Stimulated activated CD8-positive, alpha-beta memory T cell treated with anti-CD3 and anti-CD28 coated beads, Interleukin-2, amount 100 ng/mL, for 1 hour (primary cell): ENCODE data around the gene CYP4A11.
"Not testable (repeated sequence)": the region's sequence is repeated elsewhere in the genome, so short reads cannot be mapped to it uniquely, and the experiment has no call there.

Experiments
- DNase-seq, 2 donors: peaks; one replicate each; pipeline ENCODE4 v3.0.0-alpha.2; 2020; ENCODE audit warnings: low read depth in 2 of 2

CYP4A11 gene, protein sequence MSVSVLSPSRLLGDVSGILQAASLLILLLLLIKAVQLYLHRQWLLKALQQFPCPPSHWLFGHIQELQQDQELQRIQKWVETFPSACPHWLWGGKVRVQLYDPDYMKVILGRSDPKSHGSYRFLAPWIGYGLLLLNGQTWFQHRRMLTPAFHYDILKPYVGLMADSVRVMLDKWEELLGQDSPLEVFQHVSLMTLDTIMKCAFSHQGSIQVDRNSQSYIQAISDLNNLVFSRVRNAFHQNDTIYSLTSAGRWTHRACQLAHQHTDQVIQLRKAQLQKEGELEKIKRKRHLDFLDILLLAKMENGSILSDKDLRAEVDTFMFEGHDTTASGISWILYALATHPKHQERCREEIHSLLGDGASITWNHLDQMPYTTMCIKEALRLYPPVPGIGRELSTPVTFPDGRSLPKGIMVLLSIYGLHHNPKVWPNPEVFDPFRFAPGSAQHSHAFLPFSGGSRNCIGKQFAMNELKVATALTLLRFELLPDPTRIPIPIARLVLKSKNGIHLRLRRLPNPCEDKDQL

DNA sequence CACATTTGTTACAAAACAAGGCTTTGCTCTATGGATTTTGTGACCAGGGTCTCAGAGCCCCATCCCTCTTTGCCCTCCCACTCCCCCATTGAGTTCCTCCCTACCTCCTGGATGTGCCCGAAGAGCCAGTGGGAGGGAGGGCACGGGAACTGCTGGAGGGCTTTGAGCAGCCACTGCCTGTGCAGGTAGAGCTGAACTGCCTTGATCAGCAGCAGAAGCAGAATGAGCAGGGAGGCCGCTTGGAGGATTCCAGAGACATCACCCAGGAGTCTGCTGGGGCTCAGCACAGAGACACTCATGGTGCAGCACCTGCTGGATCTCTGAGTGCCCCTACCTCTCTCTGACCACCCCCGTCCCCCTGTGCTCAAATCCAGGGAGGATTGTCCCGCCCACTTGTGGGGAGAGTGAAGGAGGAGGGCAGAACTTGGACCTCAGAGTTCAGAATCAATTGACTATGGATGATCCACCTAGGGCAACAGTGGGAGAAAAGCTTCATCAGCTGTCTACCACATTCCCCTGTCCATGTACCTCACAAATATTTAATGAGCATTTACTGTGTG lies at the start of gene CYP4A11:
Gene CYP4A11, minus strand, starts transcription at position 342 of the 560 bp plus-strand sequence. Its CDS starts 43 bp downstream, at position 299.
- no peak for DNase-seq

DNA sequence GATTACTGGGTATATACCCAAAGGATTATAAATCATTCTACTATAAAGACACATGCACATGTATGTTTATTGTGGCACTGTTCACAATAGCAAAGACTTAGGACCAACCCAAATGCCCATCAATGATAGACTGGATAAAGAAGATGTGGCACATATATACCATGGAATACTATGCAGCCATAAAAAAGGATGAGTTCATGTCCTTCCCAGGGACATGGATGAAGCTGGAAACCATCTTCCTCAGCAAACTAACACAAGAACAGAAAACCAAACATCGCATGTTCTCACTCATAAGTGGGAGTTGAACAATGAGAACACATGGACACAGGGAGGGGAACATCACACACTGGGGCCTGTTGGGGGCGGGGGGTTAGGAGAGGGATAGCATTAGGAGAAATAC lies 49.3 kb upstream of the CYP4A11 start:
- not testable (repeated sequence) for DNase-seq

DNA sequence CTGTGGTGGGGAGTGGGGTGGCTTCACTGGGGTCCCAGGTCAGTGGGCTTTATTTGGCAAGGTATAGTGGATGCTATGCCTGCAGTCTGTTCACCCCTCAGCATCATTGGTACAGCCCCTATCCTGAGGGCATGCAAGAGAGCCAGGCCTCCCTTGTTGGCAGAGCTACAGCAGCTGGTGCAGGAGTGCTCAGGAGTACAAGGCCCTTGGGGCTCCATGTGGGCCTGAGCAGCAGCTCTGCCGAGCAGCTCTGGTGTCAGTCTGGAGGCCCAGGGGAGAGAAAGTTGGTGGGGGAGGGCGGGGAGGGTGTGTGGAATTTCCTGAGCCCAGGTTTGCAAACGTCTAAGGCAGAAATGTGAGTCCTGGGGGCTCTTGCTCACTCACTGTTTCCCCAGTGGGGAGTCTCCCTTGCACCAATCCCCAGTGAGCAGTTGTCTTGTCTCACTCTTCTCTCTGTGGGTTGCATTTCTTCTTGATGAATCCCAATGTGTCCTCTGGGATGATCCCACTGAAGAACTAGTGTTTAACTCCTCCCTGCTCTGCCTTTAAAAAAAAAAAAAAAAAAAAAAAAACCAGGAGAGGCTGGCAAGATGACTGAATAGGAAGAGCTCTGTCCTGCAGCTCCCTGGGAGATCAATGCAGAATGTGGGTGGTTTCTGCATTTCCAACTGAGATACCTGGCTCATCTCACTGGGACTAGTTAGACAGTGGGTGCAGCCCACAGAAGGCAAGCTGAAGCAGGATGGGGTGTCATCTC lies 42.7 kb upstream of the CYP4A11 start:
- DNase-seq: no peak

DNA sequence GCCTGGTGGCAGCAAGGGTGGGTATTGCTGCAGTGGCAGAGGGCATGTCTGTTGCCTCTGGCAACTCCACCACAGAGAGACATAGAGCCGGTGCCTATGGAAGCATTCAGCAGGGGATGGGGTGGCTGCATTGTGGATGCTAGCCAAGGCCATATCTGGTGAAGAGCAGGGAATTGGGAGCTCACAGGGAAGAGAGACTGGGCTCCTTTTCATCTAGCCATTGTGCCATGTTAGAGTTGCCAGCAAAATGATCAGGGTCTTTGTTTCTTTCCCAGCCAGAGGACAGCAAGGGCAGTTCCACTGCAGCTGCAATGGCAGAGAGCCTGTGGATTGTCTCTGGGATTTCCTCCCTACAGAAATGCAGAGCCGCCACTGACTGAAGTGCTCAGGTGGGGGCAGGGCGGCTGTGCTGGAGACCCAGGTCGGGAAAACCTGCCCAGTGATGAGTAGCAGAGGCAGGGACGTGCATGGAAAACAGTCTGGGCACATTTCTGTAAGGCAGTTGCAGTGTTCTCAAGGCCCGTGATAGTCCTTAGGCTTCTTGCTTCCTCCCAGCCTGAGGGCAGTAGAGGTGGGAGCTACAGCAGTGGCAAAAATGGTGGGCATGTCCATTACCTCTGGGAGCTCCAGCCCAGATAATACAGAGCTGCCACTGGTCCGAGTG lies 42.0 kb upstream of the CYP4A11 start:
- DNase-seq: no peak

DNA sequence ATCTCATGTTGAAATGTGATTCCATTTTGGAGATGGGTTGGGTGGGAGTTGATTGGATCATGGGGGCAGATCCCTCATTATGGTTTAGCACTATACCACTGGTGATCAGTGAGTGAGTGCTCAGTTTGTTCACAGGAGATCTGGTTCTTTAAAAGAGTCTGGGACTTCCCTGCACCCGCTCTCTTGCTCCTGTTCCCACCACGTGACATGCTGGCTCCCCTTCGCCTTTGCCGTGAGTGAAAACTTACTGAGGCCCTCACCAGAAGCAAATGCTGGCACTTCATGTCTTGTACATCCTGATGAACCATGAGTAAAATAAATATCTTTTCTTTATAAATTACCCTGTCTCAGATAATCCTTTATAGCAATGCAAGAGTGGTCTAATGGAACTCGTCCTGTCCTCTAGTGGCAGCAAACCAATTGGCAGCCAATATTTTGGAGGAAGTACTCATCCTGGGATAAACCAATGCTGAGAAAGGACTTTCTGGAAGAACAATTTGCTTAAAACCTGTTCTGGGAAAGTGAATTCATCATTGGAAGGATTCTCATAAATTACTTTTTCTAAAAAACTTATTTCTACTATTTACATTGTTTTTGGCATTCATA lies 27.8 kb upstream of the CYP4A11 start:
- no peak for DNase-seq

DNA sequence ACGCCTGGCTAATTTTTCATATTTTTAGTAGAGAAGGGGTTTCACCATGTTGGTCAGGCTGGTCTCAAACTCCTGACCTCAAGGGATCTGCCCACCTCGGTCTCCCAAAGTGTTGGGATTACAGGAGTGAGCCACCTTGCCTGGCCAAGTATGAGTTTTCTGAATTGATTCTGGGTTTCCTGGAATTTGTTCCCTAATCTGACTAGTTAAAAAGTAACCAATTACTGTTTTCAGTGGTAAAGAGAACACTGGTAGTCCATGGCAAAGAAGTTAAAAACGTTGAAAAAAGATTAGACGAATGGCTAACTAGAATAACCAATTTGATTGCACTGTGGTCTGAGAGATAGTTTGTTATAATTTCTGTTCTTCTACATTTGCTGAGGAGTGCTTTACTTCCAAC lies 21.0 kb upstream of the CYP4A11 start:
- DNase-seq: not testable (repeated sequence)

DNA sequence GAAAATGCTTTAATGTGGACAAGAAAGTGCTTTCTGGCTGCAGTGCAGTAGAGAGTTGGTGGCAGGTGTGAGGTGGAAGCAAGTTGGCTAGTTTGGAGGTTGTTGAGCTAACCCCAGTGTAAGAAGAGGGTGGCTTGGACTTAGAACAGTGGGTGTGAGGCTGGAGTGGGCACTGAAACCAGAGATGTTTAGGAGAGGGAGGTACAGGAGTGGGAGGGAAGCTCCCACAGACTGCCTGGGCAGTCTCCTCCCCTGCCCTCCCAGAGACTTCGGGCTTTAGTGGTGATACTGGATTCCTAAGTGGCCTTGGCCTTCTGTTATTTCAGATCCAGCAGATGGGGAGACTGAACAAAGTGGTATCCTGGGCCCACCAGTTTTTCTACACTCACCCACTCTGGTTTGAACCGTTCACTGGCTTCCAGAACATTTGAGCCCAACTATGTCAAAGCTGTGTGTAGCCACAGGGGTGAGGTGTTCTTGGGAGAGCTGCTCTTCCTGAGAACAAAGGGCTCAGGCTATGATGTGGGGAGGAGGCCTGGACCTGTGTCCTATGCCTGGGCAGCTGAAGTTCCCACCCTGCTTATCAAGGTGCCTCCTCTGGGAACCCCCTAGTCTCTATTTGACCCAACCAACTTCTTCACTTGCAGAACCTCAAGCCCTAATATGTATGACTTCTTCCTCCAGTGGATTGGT lies 19.9 kb upstream of the CYP4A11 start:
- no peak for DNase-seq

DNA sequence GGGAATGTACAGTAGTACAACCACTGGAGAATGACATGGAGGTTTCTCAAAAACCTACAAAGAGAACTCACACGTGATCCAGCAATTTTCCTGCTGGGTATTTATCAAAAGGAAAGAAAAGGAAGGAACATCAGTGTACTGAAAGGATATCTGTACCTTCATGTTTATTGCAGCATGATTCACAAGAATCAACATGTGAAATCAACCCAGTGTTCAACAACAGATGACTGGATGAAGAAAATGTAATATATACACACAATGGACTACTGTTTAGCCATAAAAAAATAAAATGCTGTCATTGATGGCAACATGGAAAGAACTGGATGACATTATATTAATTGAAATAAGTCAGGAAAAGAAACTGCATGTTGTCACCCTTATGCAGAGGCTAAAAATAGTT lies 19.0 kb upstream of the CYP4A11 start:
- no peak for DNase-seq

DNA sequence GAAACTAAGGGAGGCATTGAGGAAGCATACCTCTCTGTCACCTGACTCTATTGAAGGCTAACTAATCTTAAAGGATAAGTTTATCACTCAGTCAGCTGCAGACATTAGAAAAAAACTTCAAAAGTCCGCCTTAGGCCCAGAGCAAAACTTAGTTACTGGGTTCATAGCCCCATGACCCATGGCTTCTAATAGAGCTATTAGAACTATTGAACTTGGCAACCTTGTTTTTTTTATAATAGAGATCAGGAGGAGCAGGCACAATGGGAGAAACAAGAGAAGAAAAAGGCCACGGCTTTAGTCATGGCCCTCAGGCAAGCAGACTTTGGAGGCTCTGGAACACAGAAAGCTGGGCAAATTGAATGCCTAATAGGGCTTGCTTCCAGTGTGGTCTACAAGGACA lies 13.8 kb upstream of the CYP4A11 start:
- not testable (repeated sequence) for DNase-seq

DNA sequence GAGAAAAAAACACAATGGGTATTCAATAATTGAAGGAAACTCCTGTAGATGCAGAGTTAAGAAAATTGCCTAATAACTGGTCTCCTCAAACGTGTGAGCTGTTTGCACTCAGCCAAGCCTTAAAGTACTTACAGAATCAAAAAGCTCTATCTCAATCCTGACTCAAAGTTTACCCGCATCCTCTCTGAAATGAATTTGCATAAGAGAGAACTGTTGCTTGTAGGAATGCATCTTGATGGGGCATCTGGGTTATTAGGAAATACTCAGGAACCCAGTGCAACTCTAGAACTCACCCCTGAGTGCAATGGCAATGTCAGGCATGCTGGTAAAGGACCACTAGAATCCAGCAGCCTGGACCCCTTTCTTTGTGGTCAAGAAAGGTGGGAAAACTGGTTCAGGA lies 12.6 kb upstream of the CYP4A11 start:
- not testable (repeated sequence) for DNase-seq

DNA sequence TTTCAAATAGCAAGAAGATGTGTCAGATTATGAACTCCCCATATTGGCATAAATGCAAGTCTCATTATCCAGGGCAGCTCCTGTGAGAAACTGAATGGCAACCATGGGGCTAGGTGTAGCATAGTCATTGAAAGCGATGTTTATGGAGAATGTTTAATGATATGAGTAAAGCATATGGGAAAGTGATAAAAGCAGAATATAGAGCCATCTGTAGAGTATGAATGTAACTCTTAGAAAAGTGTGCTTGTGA lies 8.1 kb upstream of the CYP4A11 start:
- not testable (repeated sequence) for DNase-seq

DNA sequence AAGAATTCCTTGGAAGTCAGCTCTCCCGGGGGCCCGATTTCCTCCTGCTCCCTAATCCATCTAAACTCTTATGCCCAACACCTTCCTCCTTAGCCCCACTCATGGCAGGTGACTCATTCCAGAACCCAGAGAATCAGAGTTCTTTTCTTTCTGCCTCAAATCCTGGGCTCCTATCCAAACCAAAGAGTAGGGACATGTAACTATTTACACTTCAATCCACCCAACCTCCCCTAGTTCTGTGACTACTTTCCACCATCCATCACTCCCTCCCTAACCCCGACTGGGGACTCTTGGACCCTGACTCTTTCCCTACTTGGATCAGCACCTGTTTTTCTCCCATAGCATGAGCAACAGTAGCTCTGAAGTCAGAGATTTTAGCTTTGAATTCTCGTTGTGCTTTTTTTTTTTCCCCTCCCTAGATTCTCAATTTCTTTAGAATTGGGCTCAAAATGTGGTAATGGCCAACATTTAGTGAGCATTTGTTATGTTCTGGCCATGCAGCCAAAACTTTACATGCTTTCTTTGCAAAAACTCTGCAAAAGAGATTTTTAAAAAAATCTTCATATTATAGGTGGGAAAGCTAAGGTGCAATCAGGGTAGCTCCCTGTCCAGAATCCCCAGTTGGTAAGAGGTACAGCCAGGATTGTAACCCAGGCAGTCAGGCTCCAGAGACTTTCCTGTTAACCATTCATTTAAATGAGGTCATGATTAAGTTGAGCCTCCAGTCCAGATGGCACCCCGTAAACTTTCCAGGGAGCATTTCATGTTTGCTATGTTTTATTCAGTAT lies 7.5 kb upstream of the CYP4A11 start:
- DNase-seq: no peak

DNA sequence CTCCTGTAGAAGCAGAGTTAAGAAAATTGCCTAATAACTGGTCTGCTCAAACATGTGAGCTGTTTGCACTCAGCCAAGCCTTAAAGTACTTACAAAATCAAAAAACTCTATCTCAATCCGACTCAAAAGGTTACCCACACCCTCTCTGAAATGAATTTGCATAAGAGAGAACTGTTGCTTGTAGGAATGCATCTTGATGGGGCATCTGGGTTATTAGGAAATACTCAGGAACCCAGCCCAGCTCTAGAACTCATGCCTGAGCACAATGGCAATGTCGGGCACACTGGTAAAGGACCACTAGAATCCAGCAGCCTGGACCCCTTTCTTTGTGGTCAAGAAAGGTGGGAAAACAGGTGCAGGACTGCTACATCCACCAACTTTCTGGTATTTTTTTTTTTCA lies 6.4 kb upstream of the CYP4A11 start:
- not testable (repeated sequence) for DNase-seq

DNA sequence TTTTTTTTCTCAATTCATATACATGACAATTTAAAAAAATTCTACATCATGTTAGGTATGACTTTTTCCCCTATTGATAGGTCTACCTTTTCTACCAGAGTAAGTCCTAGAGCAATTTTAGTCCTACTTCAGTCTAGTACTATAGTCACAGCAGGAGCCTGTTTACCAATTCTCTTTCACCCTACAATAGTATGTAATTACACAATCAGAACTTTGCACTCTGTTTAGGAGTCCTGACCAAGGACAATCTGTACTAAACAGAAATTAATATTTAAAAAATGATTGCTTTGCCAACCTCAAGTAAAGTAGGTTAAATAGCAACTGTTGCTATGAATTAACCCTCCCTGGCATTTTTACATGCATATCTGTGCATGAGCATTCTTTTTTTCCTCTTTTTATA lies 810 bp upstream of the CYP4A11 start:
- no peak for DNase-seq

DNA sequence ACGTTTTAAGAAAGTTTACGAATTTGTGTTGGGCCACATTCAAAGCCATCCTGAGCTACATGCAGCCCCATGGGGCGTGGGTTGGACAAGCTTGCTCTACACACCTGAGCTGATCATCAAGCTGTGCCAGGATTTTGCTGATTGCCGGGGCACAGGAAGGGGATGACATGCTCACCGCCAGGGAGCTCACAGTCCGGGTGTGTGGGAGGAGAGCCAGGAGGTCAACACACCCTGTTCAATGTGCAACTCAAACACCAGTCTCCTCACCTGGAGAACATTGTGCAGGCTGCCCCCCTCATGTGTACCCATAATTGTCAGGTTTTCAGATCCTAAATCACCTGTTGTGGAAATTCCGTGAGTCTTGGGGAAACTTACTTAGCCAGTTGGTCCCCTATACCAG lies 969 bp downstream of the CYP4A11 start:
- no peak for DNase-seq

DNA sequence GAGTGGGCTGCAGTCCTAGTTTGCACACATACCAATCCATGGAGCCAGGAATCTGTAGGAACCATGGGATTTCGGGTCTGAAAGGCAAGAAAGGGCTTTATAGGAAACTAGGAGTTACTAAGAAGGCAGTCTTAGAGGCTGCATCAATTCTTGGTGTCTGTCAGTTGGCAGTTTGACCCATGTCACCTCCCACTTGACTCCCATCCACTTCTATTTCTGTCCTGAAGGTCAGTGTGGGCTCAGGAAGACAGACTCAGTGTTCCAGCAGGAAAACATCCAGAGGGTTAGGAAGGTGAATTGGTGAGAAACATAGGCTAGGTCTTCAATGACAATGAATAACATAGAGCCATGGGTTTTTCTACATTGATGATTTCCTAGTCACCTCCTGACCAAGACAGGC lies 4.0 kb downstream of the CYP4A11 start:
- no peak for DNase-seq

DNA sequence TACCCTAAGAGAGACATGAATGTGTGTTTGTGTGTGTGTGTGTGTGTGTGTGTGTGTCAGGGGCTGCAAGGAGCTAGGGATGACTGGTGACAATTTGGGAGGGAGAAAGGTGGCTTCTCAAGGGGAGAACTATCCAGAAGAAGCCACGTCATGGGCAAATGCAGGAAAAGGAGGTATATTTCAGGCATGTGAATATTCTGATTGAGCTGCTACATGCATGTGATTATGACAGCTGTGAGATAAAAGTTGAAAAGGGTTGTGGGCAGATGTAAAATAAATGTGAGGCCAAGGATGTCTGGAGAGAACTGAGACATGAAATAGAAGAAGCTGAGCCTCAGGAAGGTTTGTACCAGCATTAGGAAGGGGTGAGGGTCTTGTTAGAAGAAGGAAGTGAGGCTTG lies 4.5 kb downstream of the CYP4A11 start:
- no peak for DNase-seq

DNA sequence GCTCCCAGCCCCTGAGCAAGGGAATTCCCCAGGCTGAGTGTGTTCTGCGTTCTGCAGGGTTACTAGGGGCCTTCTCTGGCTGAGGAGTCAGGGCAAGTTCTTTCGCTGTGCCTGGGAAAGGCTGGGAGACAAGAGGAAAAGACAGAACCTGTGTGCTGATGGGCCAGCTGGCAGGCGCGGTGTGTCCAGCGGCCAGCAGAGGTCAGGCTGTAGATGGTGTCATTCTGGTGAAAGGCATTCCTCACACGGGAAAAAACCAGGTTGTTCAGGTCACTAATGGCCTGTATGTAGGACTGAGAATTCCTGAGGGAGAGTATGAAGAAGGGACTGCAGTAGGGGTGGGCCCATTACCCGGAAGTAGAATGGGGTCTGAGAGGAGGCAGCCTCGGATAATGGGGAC lies 6.4 kb downstream of the CYP4A11 start:
- DNase-seq: not testable (repeated sequence)

DNA sequence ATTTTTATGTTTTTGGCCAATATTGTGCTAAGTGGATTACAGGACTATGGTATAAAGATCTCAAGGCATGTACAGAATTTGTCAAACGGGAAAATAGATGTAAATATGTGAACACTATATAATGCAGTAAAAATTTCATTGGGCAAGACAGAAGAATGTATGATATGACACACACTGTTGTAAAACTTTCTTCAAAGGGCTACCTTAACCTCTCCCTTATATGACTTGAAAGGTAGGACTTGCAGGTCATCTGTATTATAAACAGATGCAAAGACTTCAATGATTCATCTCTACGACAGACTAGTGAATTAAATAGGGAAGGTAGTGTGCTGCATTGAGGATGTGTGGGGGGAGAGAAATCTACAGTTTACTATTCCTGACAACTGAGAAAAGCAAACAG lies 9.3 kb downstream of the CYP4A11 start:
- DNase-seq: not testable (repeated sequence)

DNA sequence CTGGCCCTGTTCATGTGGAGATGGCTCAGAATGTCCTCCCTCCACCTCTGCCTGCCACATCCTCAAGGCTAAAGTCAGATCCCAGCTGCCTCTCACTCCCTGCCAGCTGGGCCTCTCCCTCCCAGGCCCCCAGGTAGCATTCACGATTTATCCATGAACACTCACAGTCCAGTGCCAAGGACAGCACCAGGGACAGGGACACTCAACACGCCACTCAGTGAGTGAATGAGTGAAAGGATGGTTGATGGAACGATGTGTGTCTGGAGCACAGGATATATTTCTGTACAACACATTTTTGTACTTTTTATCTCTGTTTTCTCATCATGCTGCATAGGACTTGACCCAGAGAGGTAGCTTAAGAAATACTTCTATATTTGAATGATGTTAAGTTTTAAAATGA lies 10.1 kb downstream of the CYP4A11 start:
- no peak for DNase-seq
